GM12801 (cell line): Measurements from ENCODE around the gene ATP2B2.

Source experiments
- CTCF ChIP-seq: IDR thresholded peaks from one replicate; pipeline ENCODE4 v1.5.1; 2011; ENCODE audit warnings: control low read depth; ENCODE audit not compliant: insufficient read length; ENCODE audit errors: extremely low read depth

The ATP2B2 gene

GRCh38 chr3:10496121-10496863, 9.1 kb downstream of the ATP2B2 start:
- no peak for TF ChIP-seq CTCF

- no peak for TF ChIP-seq CTCF
Observed at GRCh38 chr3:10495614-10496013, 9.8 kb downstream of the ATP2B2 start.

- TF ChIP-seq CTCF: no peak
Observed at GRCh38 chr3:10495003-10495402, 10.4 kb downstream of the ATP2B2 start.

GRCh38 chr3:10494180-10494579, 11.2 kb downstream of the ATP2B2 start:
- no peak for TF ChIP-seq CTCF

- no peak for TF ChIP-seq CTCF
Observed at GRCh38 chr3:10493202-10493589, 12.2 kb downstream of the ATP2B2 start.

- TF ChIP-seq CTCF: no peak
Observed at GRCh38 chr3:10492364-10493201, 12.8 kb downstream of the ATP2B2 start.

GRCh38 chr3:10489746-10490483, 15.5 kb downstream of the ATP2B2 start:
- TF ChIP-seq CTCF: no peak
